RPMI7951 (cell line): ENCODE results near the gene PTPRE. TPM values are rescaled to one million over a fixed set of nuclear protein-coding genes. Genes with fewer than 3 reads are reported as not detected.

Experiments used
- DNase-seq: peaks from one replicate; pipeline ENCODE4 v3.0.0-alpha.2; 2012; ENCODE audit warnings: low read depth
- total RNA-seq: library from RNA; depleted of rRNA; stranded (reverse); fragments of >200 nt; shearing (Covaris generic); gene quantifications from 2 replicates; pipeline ENCODE4 v1.2.3, GENCODE V29; 2014

Gene PTPRE
- total RNA-seq, 1 experiment from 2014 or later, result 17.5 TPM

- DNase-seq, result no peak
These were observed 72.1 kb downstream of the PTPRE start for GRCh38 chr10:127979045-127979444.

GRCh38 chr10:127979566-127979965 is 72.7 kb downstream of the PTPRE start:
- no peak for DNase-seq

GRCh38 chr10:127980898-127981297 is 74.0 kb downstream of the PTPRE start:
- DNase-seq, result no peak

- no peak for DNase-seq
These were observed 75.7 kb downstream of the PTPRE start for GRCh38 chr10:127982601-127983000.

- DNase-seq, result no peak
These were observed 76.6 kb downstream of the PTPRE start for GRCh38 chr10:127983344-127984100.

GRCh38 chr10:127984945-127985344 is 78.0 kb downstream of the PTPRE start:
- DNase-seq, result no peak

GRCh38 chr10:127986531-127987466 is 79.9 kb downstream of the PTPRE start:
- DNase-seq, result peak; percentile 71

- DNase-seq, result peak; percentile 39
These were observed 80.8 kb downstream of the PTPRE start for GRCh38 chr10:127987467-127988380.

- no peak for DNase-seq
These were observed 82.6 kb downstream of the PTPRE start for GRCh38 chr10:127989481-127990012.

- peak; percentile 62 for DNase-seq
These were observed 83.4 kb downstream of the PTPRE start for GRCh38 chr10:127990132-127990788.

GRCh38 chr10:127990846-127991542 is 84.1 kb downstream of the PTPRE start:
- peak; percentile 88 for DNase-seq

GRCh38 chr10:127991543-127992255 is 84.8 kb downstream of the PTPRE start:
- DNase-seq, result peak; percentile 50

- no peak for DNase-seq
These were observed 85.5 kb downstream of the PTPRE start for GRCh38 chr10:127992376-127992775.

GRCh38 chr10:127993056-127993690 is 86.3 kb downstream of the PTPRE start:
- DNase-seq, result no peak

- no peak for DNase-seq
These were observed 89.0 kb downstream of the PTPRE start for GRCh38 chr10:127995939-127996338.

- DNase-seq, result no peak
These were observed 89.7 kb downstream of the PTPRE start for GRCh38 chr10:127996586-127996985.

GRCh38 chr10:127997271-127997670 is 90.4 kb downstream of the PTPRE start:
- no peak for DNase-seq

GRCh38 chr10:127997937-127998336 is 91.0 kb downstream of the PTPRE start:
- DNase-seq, result no peak
